Breast epithelium (tissue), 3 donors: ENCODE data around the gene OTULIN.

ENCODE experiments used
- CTCF ChIP-seq, 3 donors: fragments of 450-650 bp; IDR thresholded peaks; one replicate each; pipeline ENCODE4 v1.5.1; 2016 to 2017; ENCODE audit warnings: antibody characterized with exemption in 3 of 3, mild to moderate bottlenecking in 3 of 3, moderate library complexity in 3 of 3
- POLR2A ChIP-seq: fragments of 450-650 bp; IDR thresholded peaks from one replicate; pipeline ENCODE4 v1.6.1; 2016; ENCODE audit warnings: antibody characterized with exemption, mild to moderate bottlenecking, moderate library complexity
- POLR2AphosphoS5 ChIP-seq, 3 donors: sonication (generic); formaldehyde crosslinking; IDR thresholded peaks; one replicate each; pipeline ENCODE4 v1.6.1; 2017; ENCODE audit warnings: antibody characterized with exemption in 3 of 3

GRCh38 chr5:14627270-14627669 lies 37.2 kb upstream of the OTULIN start:
- no peak for TF ChIP-seq CTCF (IDR thresholded peaks at IDR 0.05)
- no peak for TF ChIP-seq POLR2A
- no peak for TF ChIP-seq POLR2AphosphoS5 (IDR thresholded peaks at IDR 0.05)
